K562 (cell line): ENCODE data around the gene CCDC102B.

Source experiments
- CHD2 ChIP-seq: IDR thresholded peaks from 2 replicates; pipeline ENCODE4 v1.6.1; 2011; ENCODE audit warnings: low read depth, low read length
- CTCF ChIP-seq, 3 experiments: IDR thresholded peaks in 2 of 3; conservative IDR thresholded peaks in 1 of 3; 2 replicates each; pipeline ENCODE4 v1.5.1; 2011 to 2012; ENCODE audit warnings: low read length in 3 of 3, mild to moderate bottlenecking in 3 of 3, control low read depth in 2 of 3, improper control_type of control experiment in 1 of 3, inconsistent platforms in 1 of 3, low read depth in 1 of 3, mixed read lengths in 1 of 3, moderate library complexity in 1 of 3; ENCODE audit not compliant: insufficient read depth in 2 of 3
- ELF1 ChIP-seq: fragments of 200-800 bp; sonication (Bioruptor generic); IDR thresholded peaks from 2 replicates; pipeline ENCODE4 v1.6.1; 2016; ENCODE audit warnings: missing genetic modification characterization, missing compliant biosample characterization
- FOXM1 ChIP-seq, 2 experiments: fragments of 450-650 bp in 1 of 2; sonication (generic) in 1 of 2; formaldehyde crosslinking in 1 of 2; IDR thresholded peaks; 2 replicates each; pipeline versions ENCODE4 v1.6.1 to v1.9.0; 2017 to 2022; ENCODE audit warnings: low read depth in 2 of 2, mild to moderate bottlenecking in 2 of 2, missing genetic modification reagents in 1 of 2, moderate library complexity in 1 of 2
- MLLT1 ChIP-seq, 2 experiments: fragments of 450-650 bp; IDR thresholded peaks; 2 replicates each; pipeline ENCODE4 v1.6.1; 2016
- MYNN ChIP-seq, 2 experiments: sonication (generic); formaldehyde crosslinking in 1 of 2; IDR thresholded peaks; 2 replicates each; pipeline versions ENCODE4 v1.5.0 to v1.6.1; 2016 to 2020; ENCODE audit warnings: antibody characterized with exemption in 1 of 2, missing genetic modification reagents in 1 of 2

DNA sequence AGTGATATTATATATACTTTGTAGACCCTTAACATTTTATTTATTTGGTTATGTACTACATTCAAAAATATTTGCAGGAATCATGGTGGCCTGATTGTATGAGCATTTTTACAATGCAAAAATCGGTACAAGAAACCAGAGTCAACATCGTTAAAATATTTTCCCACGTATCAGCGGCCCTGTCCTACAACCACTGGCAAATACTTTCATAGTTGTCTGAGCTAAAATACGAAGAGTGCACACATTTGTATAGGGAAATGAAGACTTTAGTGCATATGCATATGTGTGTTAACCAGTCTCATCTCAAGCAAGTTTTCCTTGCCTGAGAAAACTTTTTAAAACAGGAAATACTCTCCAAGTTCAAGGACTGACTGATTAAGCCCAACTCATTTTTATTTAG is 35.9 kb downstream of the CCDC102B start:
- no peak for TF ChIP-seq CHD2
- no peak for TF ChIP-seq MYNN (IDR thresholded peaks at IDR 0.05)
- TF ChIP-seq MYNN (CRISPR knock-in tag; IDR thresholded peaks at IDR 0.05): no peak
- no peak for TF ChIP-seq FOXM1 (IDR thresholded peaks at IDR 0.05; ENCODE audit: low read depth)
- no peak for TF ChIP-seq FOXM1 (CRISPR knock-in tag; IDR thresholded peaks at IDR 0.05; ENCODE audit: low read depth)
- TF ChIP-seq MLLT1 (IDR thresholded peaks at IDR 0.05): no peak
- TF ChIP-seq ELF1 (tag): no peak
- TF ChIP-seq CTCF (IDR thresholded peaks at IDR 0.05 in 2 of 3, conservative IDR thresholded peaks at IDR 0.05 in 1 of 3; ENCODE audit: insufficient read depth in 2 of 3, low read depth in 1 of 3, low read length in 3 of 3): no peak
